GM12875 (cell line): ENCODE data around the gene TFRC.

ENCODE experiments used
- H3K4me3 ChIP-seq: one replicate; pipeline ENCODE4 v1.5.1; 2011; ENCODE audit warnings: low read depth, low read length, control low read depth
- CTCF ChIP-seq: IDR thresholded peaks from 2 replicates; pipeline ENCODE4 v1.5.1; 2011; ENCODE audit warnings: low read depth, mild to moderate bottlenecking, control low read depth, inconsistent platforms, low read length, moderate library complexity, borderline replicate concordance; ENCODE audit not compliant: insufficient read depth

TFRC gene

GRCh38 chr3:196053487-196053886 lies 28.4 kb downstream of the TFRC start:
- TF ChIP-seq CTCF = no peak
- H3K4me3 ChIP-seq = no peak overlapping the region

GRCh38 chr3:196051282-196052076 lies 30.4 kb downstream of the TFRC start:
- no peak overlapping the region for H3K4me3 ChIP-seq
- TF ChIP-seq CTCF = no peak

GRCh38 chr3:196050597-196050996 lies 31.3 kb downstream of the TFRC start:
- TF ChIP-seq CTCF = no peak
- no peak overlapping the region for H3K4me3 ChIP-seq

- no peak overlapping the region for H3K4me3 ChIP-seq
- TF ChIP-seq CTCF = no peak
Observed at GRCh38 chr3:196049653-196050052, 32.2 kb downstream of the TFRC start.

GRCh38 chr3:196048922-196049598 lies 32.8 kb downstream of the TFRC start:
- H3K4me3 ChIP-seq = no peak overlapping the region
- no peak for TF ChIP-seq CTCF

- no peak for TF ChIP-seq CTCF
- H3K4me3 ChIP-seq = no peak overlapping the region
Observed at GRCh38 chr3:196047391-196048030, 34.4 kb downstream of the TFRC start.

- no peak for TF ChIP-seq CTCF
- no peak overlapping the region for H3K4me3 ChIP-seq
Observed at GRCh38 chr3:196044513-196044912, 37.4 kb downstream of the TFRC start.
